ENCODE measurements around the gene SETD5. TPM values are rescaled to one million over a fixed set of nuclear protein-coding genes. Genes with fewer than 3 reads are reported as not detected.

SETD5 gene
- total and polyA plus RNA-seq, 2 donors (not counting 1 experiment from before 2014, with no cell fraction given): 64.2 to 201 TPM

- CTCF ChIA-PET: interaction anchor here (0.6 to 1.9 kb wide), 3 partner anchors 14 to 44 kb away, joined by 4 to 8 read pairs (median 5); no protein-coding TSS in a partner anchor
- Mint-ChIP-seq H3K27ac (peak overlapping the region; percentile 100), H3K4me1 (peaks cover 60% of the 10 kb centered on the region), H3K9me3 (ENCODE audit: insufficient read depth) (no peaks in the 10 kb centered on the region), H3K27me3 (no peaks in the 10 kb centered on the region), H3K4me3 (peak overlapping the region; percentile 89)
- H3K4me2 ChIP-seq (replicated peaks; ENCODE audit: low read depth, low read length, poor library complexity, severe bottlenecking): peak overlapping the region; percentile 88
- H3K79me2 ChIP-seq (ENCODE audit: control insufficient read depth, insufficient read depth, low read length): peaks cover 85% of the 10 kb centered on the region
- H3K27me3 ChIP-seq (replicated peaks in 1 of 4; ENCODE audit: control extremely low read depth in 1 of 4, control insufficient read depth in 3 of 4, insufficient read depth in 4 of 4, low read length in 3 of 4): no peaks in the 10 kb centered on the region
- peak; percentile 70 for ATAC-seq (ENCODE audit: low read depth)
- under 1% methylated on average over 68 of the region's 71 CpGs for WGBS (ENCODE audit: insufficient coverage)
- H3K27ac ChIP-seq (ENCODE audit: low read length in 2 of 2): peak overlapping the region; percentile 94 to 96
- H3K9me3 ChIP-seq (ENCODE audit: control extremely low read depth in 1 of 3, control insufficient read depth in 2 of 3, insufficient read depth in 1 of 3, low read length in 2 of 3): no peaks in the 10 kb centered on the region
- peaks cover 40 to 56% of the 10 kb centered on the region in 2 donors for H3K4me1 ChIP-seq (ENCODE audit: control insufficient read depth in 2 of 2, insufficient read depth in 2 of 2, low read length in 2 of 2)
- H3K4me3 ChIP-seq (ENCODE audit: control extremely low read depth in 1 of 5, extremely low read depth in 1 of 5, insufficient read depth in 1 of 5, low read depth in 2 of 5, low read length in 4 of 5): peak overlapping the region; percentile 58 to 85 (median 67)
- intact Hi-C loops (cut with micrococcal nuclease): loop anchor here (1.0 to 5.0 kb wide), 8 partner anchors 33 to 852 kb away; partner anchors contain the start of genes ARPC4, BRPF1, MTMR14 and RAD18
- DNase-seq: peak; percentile 99
- peak overlapping the region; percentile 10 for H2AFZ ChIP-seq (ENCODE audit: insufficient read depth, low read depth, low read length, poor library complexity, severe bottlenecking)
- POLR2A ChIA-PET: interaction anchor here (0.5 to 4.3 kb wide), 18 partner anchors 13 to 948 kb away, joined by 3 to 39 read pairs (median 4); partner anchors contain the start of genes ARPC4, BRPF1, CRELD1 and EMC3
- peak overlapping the region; percentile 83 for H3K9ac ChIP-seq (ENCODE audit: low read length)
- TF ChIP-seq CTCF (IDR thresholded peaks at IDR 0.05): no peak
- TF ChIP-seq EZH2 (IDR thresholded peaks at IDR 0.05; ENCODE audit: borderline replicate concordance, insufficient read depth, low read depth, low read length, poor library complexity, severe bottlenecking): no peak
- peaks cover 68% of the 10 kb centered on the region for H4K20me1 ChIP-seq (ENCODE audit: control insufficient read depth, insufficient read depth, low read length, poor library complexity, severe bottlenecking)
- peaks cover 0 to 21% of the 10 kb centered on the region in 2 experiments for H3K36me3 ChIP-seq (replicated peaks in 1 of 2; ENCODE audit: control extremely low read depth in 1 of 2, control insufficient read depth in 1 of 2, extremely low read depth in 1 of 2, insufficient read depth in 2 of 2, low read length in 1 of 2)
Measured at GRCh38 chr3:9396632-9397331, 633 bp upstream of the SETD5 start.

All from B cell (primary cell).